ENCODE measurements around the gene FGF1. TPM values are rescaled to one million over a fixed set of nuclear protein-coding genes. Genes with fewer than 3 reads are reported as not detected.

FGF1 gene
- total RNA-seq, 1 donor from 2014 or later = 23.5 TPM

DNA sequence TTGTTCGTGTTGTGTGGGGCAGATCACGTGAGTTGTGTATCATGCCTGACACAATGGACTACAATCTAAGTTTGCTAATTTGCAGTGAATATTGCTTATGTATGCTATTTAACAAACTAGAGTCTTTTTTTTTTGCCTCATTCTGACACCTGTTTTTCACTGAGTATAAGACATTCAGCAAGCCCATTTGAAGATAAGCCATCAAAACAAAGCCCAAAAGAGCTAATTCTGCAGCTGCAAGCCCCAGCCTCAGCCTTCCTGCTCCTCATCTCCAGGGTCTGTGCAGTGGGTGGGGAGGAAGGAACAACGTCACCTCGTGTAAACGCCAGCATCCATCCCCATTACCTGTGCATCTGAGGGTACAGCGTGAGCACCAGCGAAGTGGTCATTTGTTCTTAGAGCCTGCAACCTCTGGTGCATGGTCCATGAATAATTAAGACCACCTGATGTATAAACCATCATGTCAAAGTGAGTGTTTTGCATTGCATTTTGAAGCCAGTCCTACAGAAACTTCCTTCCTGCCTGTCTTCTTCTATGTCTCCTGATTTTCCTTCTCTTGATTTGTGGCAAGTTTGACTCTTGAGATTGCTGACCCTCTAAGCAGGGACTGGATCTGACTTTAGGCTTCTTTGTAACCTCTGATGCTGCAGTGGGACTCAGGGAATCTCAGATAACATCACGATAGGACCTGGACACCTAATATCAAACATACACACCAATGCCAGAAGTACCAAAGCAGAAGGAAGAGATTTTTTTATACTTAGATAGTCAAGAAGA lies 73.2 kb downstream of the FGF1 start:
- intact Hi-C loops (cut with DNase I) = no loop called here
- Histone ChIP-seq H3K4me3 (no peak overlapping the region), H3K9me3 (no peaks in the 10 kb centered on the region), H3K4me1 (no peaks in the 10 kb centered on the region), H3K36me3 (no peaks in the 10 kb centered on the region), H3K27ac (no peak overlapping the region), H3K27me3 (no peaks in the 10 kb centered on the region)
- no peak for DNase-seq (ENCODE audit: low spot score in 2 of 2)
- no peak for TF ChIP-seq CTCF (IDR thresholded peaks at IDR 0.05)

- DNase-seq (ENCODE audit: low spot score in 2 of 2) = peak; percentile 28 to 88
- peak; percentile 81 to 98 (median 98) for TF ChIP-seq CTCF (IDR thresholded peaks at IDR 0.05)
- intact Hi-C loops (cut with DNase I) = loop anchor here (1.0 kb wide), 2 partner anchors 44 to 88 kb away; no protein-coding TSS in a partner anchor
These were observed 74.7 kb downstream of the FGF1 start for GRCh38 chr5:142611154-142611553.

GRCh38 chr5:142610176-142611001 lies 75.5 kb downstream of the FGF1 start:
- Histone ChIP-seq H3K36me3 (no peaks in the 10 kb centered on the region), H3K4me3 (no peak overlapping the region), H3K27me3 (no peaks in the 10 kb centered on the region), H3K27ac (no peak overlapping the region), H3K4me1 (peaks cover 0 to 5% of the 10 kb centered on the region in 2 donors), H3K9me3 (no peaks in the 10 kb centered on the region)
- no peak for TF ChIP-seq CTCF (IDR thresholded peaks at IDR 0.05)
- intact Hi-C loops (cut with DNase I) = loop anchor here (1.0 kb wide), 2 partner anchors 45 to 89 kb away; no protein-coding TSS in a partner anchor
- no peak for DNase-seq (ENCODE audit: low spot score in 2 of 2)

More at GRCh38 chr5:142611154-142611553, 74.7 kb downstream of the FGF1 start:
- Histone ChIP-seq H3K27ac (no peak overlapping the region), H3K9me3 (no peaks in the 10 kb centered on the region), H3K4me1 (no peaks in the 10 kb centered on the region), H3K27me3 (no peaks in the 10 kb centered on the region), H3K36me3 (no peaks in the 10 kb centered on the region), H3K4me3 (no peak overlapping the region)

DNA sequence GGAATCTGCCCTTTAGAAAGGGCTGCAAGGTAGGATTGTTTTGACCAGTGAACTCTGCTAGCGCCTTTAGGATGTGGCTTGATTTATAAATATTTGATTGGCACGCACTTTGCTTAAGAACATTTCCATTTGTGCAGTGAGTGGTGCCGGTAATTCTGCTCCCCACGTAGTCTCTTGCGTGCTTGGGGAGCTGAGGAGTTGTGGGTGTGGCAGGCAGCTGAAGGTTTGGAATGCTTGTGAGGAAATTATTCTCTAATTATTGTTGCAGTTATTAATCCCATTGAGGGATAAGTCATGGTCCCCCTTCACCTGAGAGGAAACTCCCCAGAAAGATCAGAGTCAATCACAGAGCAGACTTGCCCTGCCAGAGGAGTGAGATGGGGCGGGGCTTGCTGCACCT lies 76.7 kb downstream of the FGF1 start:
- H3K4me3 ChIP-seq = no peak overlapping the region
- peaks cover 0 to 5% of the 10 kb centered on the region in 2 donors for H3K4me1 ChIP-seq
- H3K27me3 ChIP-seq = no peaks in the 10 kb centered on the region
- DNase-seq (ENCODE audit: low spot score in 2 of 2) = no peak
- TF ChIP-seq CTCF (IDR thresholded peaks at IDR 0.05) = no peak
- peak overlapping the region in 1 of 2 donors; percentile 29 for H3K27ac ChIP-seq
- no peaks in the 10 kb centered on the region for H3K36me3 ChIP-seq
- H3K9me3 ChIP-seq = no peaks in the 10 kb centered on the region
- intact Hi-C loops (cut with DNase I) = loop anchor here (10.0 kb wide), 1 partner anchor 276 kb away; no protein-coding TSS in a partner anchor

DNA sequence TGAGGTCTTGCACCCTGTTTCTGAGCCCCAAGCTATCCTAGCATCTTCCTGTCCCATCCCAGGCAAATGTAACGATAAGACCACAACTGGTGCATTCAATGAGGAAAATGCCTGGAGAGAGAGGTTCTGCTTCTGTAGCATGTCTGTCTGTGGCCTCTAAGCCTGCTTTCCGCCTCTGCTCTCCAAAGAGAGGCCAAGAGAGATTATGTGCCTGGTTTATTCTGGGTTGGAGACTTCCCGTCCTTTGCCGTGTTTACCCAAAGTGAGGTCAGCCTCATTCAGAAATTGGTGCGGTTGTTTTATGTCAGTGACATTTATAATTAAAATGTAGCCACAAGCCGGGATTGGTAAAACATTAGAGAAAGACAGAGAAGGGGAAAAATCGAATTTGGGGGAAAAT lies 77.8 kb downstream of the FGF1 start:
- Histone ChIP-seq H3K36me3 (no peaks in the 10 kb centered on the region), H3K4me1 (peaks cover 0 to 5% of the 10 kb centered on the region in 2 donors), H3K27ac (peak overlapping the region in 1 of 2 donors; percentile 24), H3K4me3 (no peak overlapping the region), H3K9me3 (no peaks in the 10 kb centered on the region), H3K27me3 (no peaks in the 10 kb centered on the region)
- intact Hi-C loops (cut with DNase I) = loop anchor here (10.0 kb wide), 1 partner anchor 277 kb away; no protein-coding TSS in a partner anchor
- DNase-seq (ENCODE audit: low spot score in 2 of 2) = no peak
- TF ChIP-seq CTCF (IDR thresholded peaks at IDR 0.05) = no peak

Measured in ascending aorta (tissue), 2 donors.